Caco-2 (cell line): ENCODE results near the gene CCNI. TPM values are rescaled to one million over a fixed set of nuclear protein-coding genes. Genes with fewer than 3 reads are reported as not detected.

Experiments used
- BruUV-seq: library from RNA; stranded (reverse); fragments of 400-500 nt; replicated peaks from 2 replicates; lab custom pipeline; 2021; lab: Mats Ljungman, UMichigan
- CTCF ChIA-PET: fragments of 300-600 bp; sonication (Branson Sonifier 250); formaldehyde crosslinking; loops from one replicate; lab custom pipeline; 2022; ENCODE audit warnings: antibody characterized with exemption; lab: Charles Lee
- POLR2A ChIA-PET: fragments of 300-600 bp; sonication (Branson Sonifier 250); formaldehyde crosslinking; loops from one replicate; lab custom pipeline; 2022; ENCODE audit warnings: antibody characterized with exemption; lab: Charles Lee
- DNase-seq, 2 experiments: peaks; one replicate each; pipeline versions ENCODE4 v3.0.0 to v3.0.0-alpha.2; 2020 to 2022
- H3K27me3 ChIP-seq: replicated peaks from 2 replicates; pipeline ENCODE4 v1.6.0; 2011; ENCODE audit warnings: low read length; ENCODE audit not compliant: control insufficient read depth, insufficient read depth
- H3K36me3 ChIP-seq: 2 replicates; pipeline ENCODE4 v1.5.1; 2011; ENCODE audit warnings: low read length; ENCODE audit not compliant: control insufficient read depth, insufficient read depth
- H3K4me1 ChIP-seq: fragments of 250-450 bp; sonication (Bioruptor Pico); 2 replicates; pipeline ENCODE4 v1.5.1; 2020; ENCODE audit warnings: mild to moderate bottlenecking
- H3K4me3 ChIP-seq: 2 replicates; pipeline ENCODE4 v1.5.1; 2011; ENCODE audit warnings: low read depth, mild to moderate bottlenecking, control low read depth, low read length
- H3K9me3 ChIP-seq: fragments of 250-450 bp; sonication (Bioruptor Pico); 2 replicates; pipeline ENCODE4 v1.5.1; 2020; ENCODE audit warnings: mild to moderate bottlenecking, moderate library complexity
- H3K27ac Mint-ChIP-seq: one replicate; pipeline ENCODE4 v1.8.0; 2022; ENCODE audit warnings: mixed read lengths; ENCODE audit not compliant: unreplicated experiment
- H3K27me3 Mint-ChIP-seq: one replicate; pipeline ENCODE4 v1.8.0; 2022; ENCODE audit warnings: mixed read lengths; ENCODE audit not compliant: insufficient read depth, unreplicated experiment
- H3K36me3 Mint-ChIP-seq: one replicate; pipeline ENCODE4 v1.8.0; 2022; ENCODE audit warnings: mild to moderate bottlenecking, mixed read lengths; ENCODE audit not compliant: insufficient read depth, unreplicated experiment
- H3K4me1 Mint-ChIP-seq: one replicate; pipeline ENCODE4 v1.8.0; 2022; ENCODE audit warnings: low read depth, mixed read lengths; ENCODE audit not compliant: unreplicated experiment
- H3K4me3 Mint-ChIP-seq: one replicate; pipeline ENCODE4 v1.8.0; 2022; ENCODE audit warnings: mild to moderate bottlenecking, moderate library complexity, mixed read lengths; ENCODE audit not compliant: unreplicated experiment
- H3K9me3 Mint-ChIP-seq: one replicate; pipeline ENCODE4 v1.8.0; 2022; ENCODE audit warnings: mixed read lengths; ENCODE audit not compliant: unreplicated experiment
- intact Hi-C: fragments of 100-400 bp; cut with micrococcal nuclease; formaldehyde crosslinking; loops from one replicate; pipeline ENCODE4 v1.10.0; 2022; ENCODE audit not compliant: unreplicated experiment
- total RNA-seq: library from RNA; stranded (reverse); gene quantifications from 2 replicates; pipeline ENCODE4 v1.2.3, GENCODE V29; 2022
- TF ChIP-seq, protein P1 (sequence below), 2 experiments: fragments of 200-600 bp in 1 of 2; IDR thresholded peaks; 1 replicate in 1 of 2; 2 replicates in 1 of 2; pipeline versions ENCODE4 v1.5.1 to v1.8.0; 2011 to 2022; ENCODE audit warnings: antibody characterized with exemption in 1 of 2, control low read depth in 1 of 2, inconsistent platforms in 1 of 2, low read depth in 1 of 2, low read length in 1 of 2, mild to moderate bottlenecking in 1 of 2, moderate library complexity in 1 of 2; ENCODE audit not compliant: insufficient read depth in 1 of 2, severe bottlenecking in 1 of 2, unreplicated experiment in 1 of 2

Gene CCNI
- total RNA-seq, 1 experiment from 2014 or later = 164 TPM

DNA sequence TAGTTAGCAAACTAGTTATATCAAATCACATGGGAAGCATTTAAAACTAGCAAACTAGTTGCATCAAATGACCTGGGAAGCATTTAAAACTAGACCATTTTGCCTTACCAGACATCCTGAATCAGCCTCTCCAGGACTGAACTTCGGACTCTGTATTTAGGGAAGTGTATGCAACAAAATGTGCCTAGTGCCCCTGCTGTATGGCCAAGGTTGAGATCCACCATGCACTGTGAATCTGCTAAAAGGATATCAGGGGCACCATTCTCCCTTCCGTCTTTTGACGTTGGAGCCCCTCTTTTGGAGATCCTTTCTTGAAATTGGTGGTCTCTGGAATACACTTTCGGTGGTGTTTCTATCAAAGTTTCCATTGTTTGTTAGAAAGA, 49.5 kb downstream of the CCNI start:
- TF ChIP-seq, protein P1, sequence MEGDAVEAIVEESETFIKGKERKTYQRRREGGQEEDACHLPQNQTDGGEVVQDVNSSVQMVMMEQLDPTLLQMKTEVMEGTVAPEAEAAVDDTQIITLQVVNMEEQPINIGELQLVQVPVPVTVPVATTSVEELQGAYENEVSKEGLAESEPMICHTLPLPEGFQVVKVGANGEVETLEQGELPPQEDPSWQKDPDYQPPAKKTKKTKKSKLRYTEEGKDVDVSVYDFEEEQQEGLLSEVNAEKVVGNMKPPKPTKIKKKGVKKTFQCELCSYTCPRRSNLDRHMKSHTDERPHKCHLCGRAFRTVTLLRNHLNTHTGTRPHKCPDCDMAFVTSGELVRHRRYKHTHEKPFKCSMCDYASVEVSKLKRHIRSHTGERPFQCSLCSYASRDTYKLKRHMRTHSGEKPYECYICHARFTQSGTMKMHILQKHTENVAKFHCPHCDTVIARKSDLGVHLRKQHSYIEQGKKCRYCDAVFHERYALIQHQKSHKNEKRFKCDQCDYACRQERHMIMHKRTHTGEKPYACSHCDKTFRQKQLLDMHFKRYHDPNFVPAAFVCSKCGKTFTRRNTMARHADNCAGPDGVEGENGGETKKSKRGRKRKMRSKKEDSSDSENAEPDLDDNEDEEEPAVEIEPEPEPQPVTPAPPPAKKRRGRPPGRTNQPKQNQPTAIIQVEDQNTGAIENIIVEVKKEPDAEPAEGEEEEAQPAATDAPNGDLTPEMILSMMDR (IDR thresholded peaks at IDR 0.05; ENCODE audit: insufficient read depth in 1 of 2, low read depth in 1 of 2, low read length in 1 of 2, severe bottlenecking in 1 of 2, unreplicated experiment in 1 of 2) = no peak
- no peaks in the 10 kb centered on the region for H3K9me3 ChIP-seq
- no peaks in the 10 kb centered on the region for H3K27me3 ChIP-seq
- Mint-ChIP-seq H3K36me3 (peaks cover 62% of the 10 kb centered on the region), H3K27ac (no peak overlapping the region), H3K4me3 (no peak overlapping the region), H3K9me3 (no peaks in the 10 kb centered on the region), H3K27me3 (no peaks in the 10 kb centered on the region), H3K4me1 (peaks cover 7% of the 10 kb centered on the region)
- POLR2A ChIA-PET = no interaction called here
- H3K36me3 ChIP-seq = peaks cover 2% of the 10 kb centered on the region
- BruUV-seq = no TSS peak
- intact Hi-C loops = no loop called here
- CTCF ChIA-PET = no interaction called here
- no peak for DNase-seq
- peaks cover 11% of the 10 kb centered on the region for H3K4me1 ChIP-seq
- H3K4me3 ChIP-seq = no peak overlapping the region

DNA sequence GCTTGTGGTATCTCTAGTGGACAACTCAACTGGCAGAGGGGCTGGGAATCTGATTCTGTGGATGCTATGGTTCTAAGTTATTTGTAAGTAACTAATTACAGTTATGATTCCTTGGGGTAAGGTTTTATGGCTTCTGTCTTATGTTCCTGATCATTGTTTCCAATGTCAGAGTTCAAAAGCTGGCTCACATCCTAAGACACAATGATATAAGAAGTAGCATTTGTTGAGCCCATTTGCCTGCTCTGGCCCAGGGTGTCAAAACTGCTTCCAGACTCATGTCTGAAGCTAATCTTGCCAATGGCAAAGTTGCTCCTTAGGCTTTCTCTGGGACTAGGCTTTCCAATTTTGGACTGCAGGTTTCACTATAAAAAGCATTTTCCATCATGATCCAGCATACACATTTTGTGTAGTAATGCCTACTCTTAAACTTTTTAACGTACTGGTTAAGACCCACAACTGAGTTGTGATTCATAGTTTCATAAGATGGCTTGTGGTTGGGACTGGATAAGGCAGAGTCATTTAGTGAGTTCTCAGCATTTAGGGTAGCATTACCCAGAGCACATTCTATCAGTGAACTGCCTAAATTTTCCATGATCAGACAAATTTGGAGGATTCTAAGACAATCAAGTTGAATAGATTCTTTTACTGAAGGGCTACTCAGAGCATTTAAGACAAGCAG, 50.0 kb downstream of the CCNI start:
- TF ChIP-seq, protein P1 (IDR thresholded peaks at IDR 0.05; ENCODE audit: insufficient read depth in 1 of 2, low read depth in 1 of 2, low read length in 1 of 2, severe bottlenecking in 1 of 2, unreplicated experiment in 1 of 2) = no peak
- H3K36me3 ChIP-seq = peaks cover 2% of the 10 kb centered on the region
- intact Hi-C loops = no loop called here
- no peak overlapping the region for H3K4me3 Mint-ChIP-seq
- no peaks in the 10 kb centered on the region for H3K27me3 Mint-ChIP-seq
- no peaks in the 10 kb centered on the region for H3K27me3 ChIP-seq
- no peaks in the 10 kb centered on the region for H3K9me3 ChIP-seq
- no peak for DNase-seq
- H3K4me3 ChIP-seq = no peak overlapping the region
- H3K9me3 Mint-ChIP-seq = no peaks in the 10 kb centered on the region
- ChIA-PET POLR2A (no interaction called here), CTCF (no interaction called here)
- BruUV-seq = no TSS peak
- no peak overlapping the region for H3K27ac Mint-ChIP-seq
- peaks cover 66% of the 10 kb centered on the region for H3K36me3 Mint-ChIP-seq
- H3K4me1 ChIP-seq = peaks cover 11% of the 10 kb centered on the region
- peaks cover 12% of the 10 kb centered on the region for H3K4me1 Mint-ChIP-seq

DNA sequence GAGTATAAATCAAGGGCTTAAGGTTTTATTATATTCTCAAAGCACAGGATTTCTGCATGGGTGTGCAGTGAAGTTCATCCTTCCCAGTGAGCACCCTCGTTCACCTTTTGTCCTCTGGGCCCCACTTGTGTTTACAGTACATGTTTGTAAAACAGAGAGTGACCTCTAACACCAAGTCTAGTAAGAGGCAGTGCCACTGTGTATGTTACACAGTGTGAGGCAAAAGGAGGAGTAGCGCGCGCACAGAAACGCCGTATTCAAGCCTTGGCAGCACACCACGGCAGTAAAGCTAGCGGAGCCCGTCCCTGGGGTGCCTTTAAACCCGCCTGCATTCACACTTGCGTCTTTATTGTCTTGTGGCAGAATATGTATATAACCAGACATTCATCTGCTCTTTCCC, 51.9 kb downstream of the CCNI start:
- no peaks in the 10 kb centered on the region for H3K27me3 ChIP-seq
- H3K9me3 ChIP-seq = no peaks in the 10 kb centered on the region
- intact Hi-C loops = no loop called here
- Mint-ChIP-seq H3K4me1 (peaks cover 13% of the 10 kb centered on the region), H3K27ac (no peak overlapping the region), H3K4me3 (no peak overlapping the region), H3K9me3 (no peaks in the 10 kb centered on the region), H3K36me3 (peaks cover 71% of the 10 kb centered on the region), H3K27me3 (no peaks in the 10 kb centered on the region)
- ChIA-PET POLR2A (no interaction called here), CTCF (no interaction called here)
- no peak overlapping the region for H3K4me3 ChIP-seq
- TF ChIP-seq, protein P1 (IDR thresholded peaks at IDR 0.05; ENCODE audit: insufficient read depth in 1 of 2, low read depth in 1 of 2, low read length in 1 of 2, severe bottlenecking in 1 of 2, unreplicated experiment in 1 of 2) = no peak
- no TSS peak for BruUV-seq
- H3K4me1 ChIP-seq = peaks cover 11% of the 10 kb centered on the region
- no peak for DNase-seq
- H3K36me3 ChIP-seq = peaks cover 3% of the 10 kb centered on the region; the same call in 1 of the 2 replicates
